Measurements from ENCODE around the gene IL17RA. TPM values are rescaled to one million over a fixed set of nuclear protein-coding genes. Genes with fewer than 3 reads are reported as not detected.

Gene IL17RA
- total RNA-seq, 1 experiment from 2014 or later, result 11.7 TPM

DNA sequence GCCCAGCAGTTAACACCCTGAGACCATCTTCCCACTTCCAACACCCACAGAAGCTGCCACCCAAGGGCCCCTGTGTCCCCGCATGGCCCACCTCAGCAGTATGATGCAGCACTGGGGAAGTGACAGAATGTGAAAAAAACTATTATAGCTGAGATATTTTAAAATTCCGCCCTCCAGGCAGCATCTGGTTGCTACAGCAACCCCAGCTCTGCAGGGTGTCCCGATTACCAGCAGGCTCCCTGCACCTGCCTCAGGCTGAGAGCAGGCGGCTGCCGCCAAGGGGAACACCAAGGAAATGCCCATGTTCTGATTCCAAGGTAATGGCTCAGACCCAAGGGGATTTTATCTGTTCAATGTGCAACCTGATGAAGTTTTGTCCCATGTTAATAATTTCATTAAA, 46.9 kb downstream of the IL17RA start:
- in situ Hi-C loops (cut with HindIII; ENCODE audit: low pct_unique_long_range_greater_than_20kb, low sequenced_read_pairs) (no loop called here), intact Hi-C loops (cut with micrococcal nuclease; ENCODE audit: unreplicated experiment) (no loop called here)
- H3K27ac ChIP-seq (ENCODE audit: low read length), result no peak overlapping the region
- CTCF ChIA-PET, result interaction anchor here (0.7 to 0.8 kb wide), 2 partner anchors 40 to 395 kb away, joined by 3 to 5 read pairs; no protein-coding TSS in a partner anchor
- H3K27me3 ChIP-seq (ENCODE audit: control insufficient read depth, insufficient read depth, low read length), result no peaks in the 10 kb centered on the region
- POLR2A ChIA-PET, result no interaction called here
- TF ChIP-seq TCF7L2 (IDR thresholded peaks at IDR 0.05; ENCODE audit: low read depth, low read length) (no peak), POLR2AphosphoS5 (IDR thresholded peaks at IDR 0.05; ENCODE audit: low read depth, low read length) (no peak), SIN3A (IDR thresholded peaks at IDR 0.05; ENCODE audit: borderline replicate concordance, insufficient read depth, low read depth, low read length) (no peak)
- TF ChIP-seq, protein P1, sequence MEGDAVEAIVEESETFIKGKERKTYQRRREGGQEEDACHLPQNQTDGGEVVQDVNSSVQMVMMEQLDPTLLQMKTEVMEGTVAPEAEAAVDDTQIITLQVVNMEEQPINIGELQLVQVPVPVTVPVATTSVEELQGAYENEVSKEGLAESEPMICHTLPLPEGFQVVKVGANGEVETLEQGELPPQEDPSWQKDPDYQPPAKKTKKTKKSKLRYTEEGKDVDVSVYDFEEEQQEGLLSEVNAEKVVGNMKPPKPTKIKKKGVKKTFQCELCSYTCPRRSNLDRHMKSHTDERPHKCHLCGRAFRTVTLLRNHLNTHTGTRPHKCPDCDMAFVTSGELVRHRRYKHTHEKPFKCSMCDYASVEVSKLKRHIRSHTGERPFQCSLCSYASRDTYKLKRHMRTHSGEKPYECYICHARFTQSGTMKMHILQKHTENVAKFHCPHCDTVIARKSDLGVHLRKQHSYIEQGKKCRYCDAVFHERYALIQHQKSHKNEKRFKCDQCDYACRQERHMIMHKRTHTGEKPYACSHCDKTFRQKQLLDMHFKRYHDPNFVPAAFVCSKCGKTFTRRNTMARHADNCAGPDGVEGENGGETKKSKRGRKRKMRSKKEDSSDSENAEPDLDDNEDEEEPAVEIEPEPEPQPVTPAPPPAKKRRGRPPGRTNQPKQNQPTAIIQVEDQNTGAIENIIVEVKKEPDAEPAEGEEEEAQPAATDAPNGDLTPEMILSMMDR (IDR thresholded peaks at IDR 0.05), result no peak
- TF ChIP-seq, protein P2, sequence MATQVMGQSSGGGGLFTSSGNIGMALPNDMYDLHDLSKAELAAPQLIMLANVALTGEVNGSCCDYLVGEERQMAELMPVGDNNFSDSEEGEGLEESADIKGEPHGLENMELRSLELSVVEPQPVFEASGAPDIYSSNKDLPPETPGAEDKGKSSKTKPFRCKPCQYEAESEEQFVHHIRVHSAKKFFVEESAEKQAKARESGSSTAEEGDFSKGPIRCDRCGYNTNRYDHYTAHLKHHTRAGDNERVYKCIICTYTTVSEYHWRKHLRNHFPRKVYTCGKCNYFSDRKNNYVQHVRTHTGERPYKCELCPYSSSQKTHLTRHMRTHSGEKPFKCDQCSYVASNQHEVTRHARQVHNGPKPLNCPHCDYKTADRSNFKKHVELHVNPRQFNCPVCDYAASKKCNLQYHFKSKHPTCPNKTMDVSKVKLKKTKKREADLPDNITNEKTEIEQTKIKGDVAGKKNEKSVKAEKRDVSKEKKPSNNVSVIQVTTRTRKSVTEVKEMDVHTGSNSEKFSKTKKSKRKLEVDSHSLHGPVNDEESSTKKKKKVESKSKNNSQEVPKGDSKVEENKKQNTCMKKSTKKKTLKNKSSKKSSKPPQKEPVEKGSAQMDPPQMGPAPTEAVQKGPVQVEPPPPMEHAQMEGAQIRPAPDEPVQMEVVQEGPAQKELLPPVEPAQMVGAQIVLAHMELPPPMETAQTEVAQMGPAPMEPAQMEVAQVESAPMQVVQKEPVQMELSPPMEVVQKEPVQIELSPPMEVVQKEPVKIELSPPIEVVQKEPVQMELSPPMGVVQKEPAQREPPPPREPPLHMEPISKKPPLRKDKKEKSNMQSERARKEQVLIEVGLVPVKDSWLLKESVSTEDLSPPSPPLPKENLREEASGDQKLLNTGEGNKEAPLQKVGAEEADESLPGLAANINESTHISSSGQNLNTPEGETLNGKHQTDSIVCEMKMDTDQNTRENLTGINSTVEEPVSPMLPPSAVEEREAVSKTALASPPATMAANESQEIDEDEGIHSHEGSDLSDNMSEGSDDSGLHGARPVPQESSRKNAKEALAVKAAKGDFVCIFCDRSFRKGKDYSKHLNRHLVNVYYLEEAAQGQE (IDR thresholded peaks at IDR 0.05; ENCODE audit: insufficient read depth in 1 of 2, low read depth in 2 of 2, low read length in 1 of 2), result no peak
- ATAC-seq (no peak; the same call in 1 of the 2 replicates), DNase-seq (ENCODE audit: low read depth, low spot score) (no peak)
- H3K4me1 ChIP-seq (ENCODE audit: control insufficient read depth, insufficient read depth, low read length), result no peaks in the 10 kb centered on the region
- H3K4me3 ChIP-seq (ENCODE audit: low read depth in 2 of 2, low read length in 2 of 2), result no peak overlapping the region
- BruUV-seq (replicated peaks), result no TSS peak
- H3K9me3 ChIP-seq (ENCODE audit: control insufficient read depth, insufficient read depth, low read depth, low read length), result no peaks in the 10 kb centered on the region
- H3K36me3 ChIP-seq (ENCODE audit: control insufficient read depth, insufficient read depth, low read length), result no peaks in the 10 kb centered on the region

DNA sequence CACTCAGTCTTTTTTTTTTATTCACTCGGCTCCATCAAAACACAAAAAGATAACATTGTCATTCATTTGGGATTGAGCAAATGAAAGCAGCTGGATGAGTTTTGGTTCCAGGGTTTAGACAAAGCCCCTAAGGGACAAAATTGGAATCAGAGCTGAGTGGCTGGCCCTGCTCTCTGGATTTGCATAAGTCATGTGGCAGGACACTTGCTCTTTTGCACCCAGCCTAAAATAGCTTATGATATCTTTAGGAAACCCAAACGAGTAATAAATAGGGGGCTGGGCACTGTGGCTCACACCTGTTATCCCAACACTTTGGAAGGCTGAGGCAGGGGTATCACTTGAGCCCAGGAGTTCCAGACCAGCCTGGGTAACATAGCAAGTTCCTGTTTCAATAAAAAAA, 47.3 kb downstream of the IL17RA start:
- no peak for TF ChIP-seq POLR2AphosphoS5 (IDR thresholded peaks at IDR 0.05; ENCODE audit: low read depth, low read length)
- TF ChIP-seq, protein P1 (IDR thresholded peaks at IDR 0.05), result no peak
- no peak for TF ChIP-seq TCF7L2 (IDR thresholded peaks at IDR 0.05; ENCODE audit: low read depth, low read length)
- TF ChIP-seq, protein P2 (IDR thresholded peaks at IDR 0.05; ENCODE audit: insufficient read depth in 1 of 2, low read depth in 2 of 2, low read length in 1 of 2), result no peak
- TF ChIP-seq SIN3A (IDR thresholded peaks at IDR 0.05; ENCODE audit: borderline replicate concordance, insufficient read depth, low read depth, low read length), result no peak
- no peak for DNase-seq (ENCODE audit: low read depth, low spot score)
- Histone ChIP-seq H3K4me1 (ENCODE audit: control insufficient read depth, insufficient read depth, low read length) (no peaks in the 10 kb centered on the region), H3K27me3 (ENCODE audit: control insufficient read depth, insufficient read depth, low read length) (no peaks in the 10 kb centered on the region), H3K9me3 (ENCODE audit: control insufficient read depth, insufficient read depth, low read depth, low read length) (no peaks in the 10 kb centered on the region), H3K27ac (ENCODE audit: low read length) (no peak overlapping the region), H3K36me3 (ENCODE audit: control insufficient read depth, insufficient read depth, low read length) (no peaks in the 10 kb centered on the region), H3K4me3 (ENCODE audit: low read depth in 2 of 2, low read length in 2 of 2) (no peak overlapping the region)
- ATAC-seq, result no peak
- ChIA-PET CTCF (interaction anchor here (0.7 to 0.8 kb wide), 3 partner anchors 40 to 395 kb away, joined by 3 to 8 read pairs (median 5); no protein-coding TSS in a partner anchor), POLR2A (no interaction called here)
- BruUV-seq (replicated peaks), result no TSS peak
- intact Hi-C loops (cut with micrococcal nuclease; ENCODE audit: unreplicated experiment) (no loop called here), in situ Hi-C loops (cut with HindIII; ENCODE audit: low pct_unique_long_range_greater_than_20kb, low sequenced_read_pairs) (no loop called here)

Measured in Panc1 (cell line).